Ectodermal cell (in vitro differentiated cells): ENCODE data around the gene MATCAP1.

ENCODE experiments used
- H3K27ac ChIP-seq: 2 replicates; pipeline ENCODE4 v1.7.0; 2013; ENCODE audit warnings: mild to moderate bottlenecking, low read depth, low read length; ENCODE audit not compliant: insufficient read depth, poor library complexity, severe bottlenecking
- H3K27me3 ChIP-seq: 2 replicates; pipeline ENCODE4 v1.7.0; 2013; ENCODE audit warnings: mild to moderate bottlenecking, low read length; ENCODE audit not compliant: insufficient read depth, control insufficient read depth, poor library complexity, severe bottlenecking
- H3K36me3 ChIP-seq: one replicate; pipeline ENCODE4 v1.7.0; 2013; ENCODE audit warnings: low read length; ENCODE audit not compliant: control insufficient read depth, insufficient read depth
- H3K4me1 ChIP-seq: one replicate; pipeline ENCODE4 v1.7.0; 2013; ENCODE audit warnings: low read length; ENCODE audit not compliant: control insufficient read depth, insufficient read depth
- H3K4me3 ChIP-seq: 2 replicates; pipeline ENCODE4 v1.7.0; 2013; ENCODE audit warnings: low read depth, low read length, control low read depth; ENCODE audit not compliant: insufficient read depth
- H3K9me3 ChIP-seq: 2 replicates; pipeline ENCODE4 v1.7.0; 2013; ENCODE audit warnings: mild to moderate bottlenecking, low read length, moderate library complexity; ENCODE audit not compliant: control insufficient read depth
- WGBS, 2 experiments: methylation state at CpG; one replicate each; pipeline ENCODE4 v1.1.7; 2013; ENCODE audit warnings: missing lambda C conversion rate in 2 of 2; 5-methylcytosine and 5-hydroxymethylcytosine counted together

Gene MATCAP1

GRCh38 chr16:67148221-67148620, 35.5 kb downstream of the MATCAP1 start:
- H3K4me3 ChIP-seq: no peak overlapping the region
- peaks cover 42% of the 10 kb centered on the region for H3K27me3 ChIP-seq
- no peaks in the 10 kb centered on the region for H3K4me1 ChIP-seq
- H3K9me3 ChIP-seq: no peaks in the 10 kb centered on the region
- H3K27ac ChIP-seq: no peak overlapping the region
- 92 to 97% methylated on average over 2 of the region's 2 CpGs for WGBS, 2 experiments
- H3K36me3 ChIP-seq: peaks cover 39% of the 10 kb centered on the region

DNA sequence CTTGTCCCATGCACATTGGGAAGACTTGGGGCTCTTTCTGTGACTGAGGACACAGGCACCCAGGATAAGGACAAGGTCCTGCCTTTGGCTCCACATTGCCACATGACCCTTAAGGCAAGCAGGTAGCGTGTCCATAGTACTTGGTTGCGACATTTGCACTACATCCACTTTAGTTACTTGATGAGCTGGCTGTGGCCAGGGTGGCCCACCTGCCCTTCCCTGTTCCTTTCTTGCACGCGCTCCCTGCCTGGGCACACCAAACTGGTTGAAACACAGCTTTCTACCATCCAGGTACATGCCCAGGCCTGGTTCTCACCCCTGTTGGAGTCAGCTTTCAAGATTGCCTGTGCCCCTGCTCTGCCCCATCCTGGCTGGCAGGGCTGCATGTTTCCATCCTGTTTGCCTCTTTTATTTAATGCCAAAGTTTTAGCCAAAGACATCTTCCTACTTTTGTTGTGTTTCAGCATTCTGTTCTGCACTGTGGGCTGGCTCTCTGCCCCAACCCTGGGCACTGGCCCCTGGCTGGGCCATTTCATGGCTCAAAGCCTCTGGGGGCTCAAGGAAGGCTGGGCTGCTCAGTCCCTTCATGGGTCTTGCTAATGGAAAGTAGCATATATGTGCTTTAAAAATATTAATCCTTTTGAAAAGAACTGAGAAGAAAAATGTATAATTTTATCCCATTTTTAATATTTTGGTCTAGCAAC, 36.2 kb downstream of the MATCAP1 start:
- H3K9me3 ChIP-seq: no peaks in the 10 kb centered on the region
- H3K36me3 ChIP-seq: peaks cover 44% of the 10 kb centered on the region
- H3K4me3 ChIP-seq: no peak overlapping the region
- H3K27me3 ChIP-seq: peaks cover 35% of the 10 kb centered on the region
- H3K27ac ChIP-seq: no peak overlapping the region
- H3K4me1 ChIP-seq: no peaks in the 10 kb centered on the region
- WGBS, 2 experiments: 96 to 98% methylated on average over 4 of the region's 4 CpGs

DNA sequence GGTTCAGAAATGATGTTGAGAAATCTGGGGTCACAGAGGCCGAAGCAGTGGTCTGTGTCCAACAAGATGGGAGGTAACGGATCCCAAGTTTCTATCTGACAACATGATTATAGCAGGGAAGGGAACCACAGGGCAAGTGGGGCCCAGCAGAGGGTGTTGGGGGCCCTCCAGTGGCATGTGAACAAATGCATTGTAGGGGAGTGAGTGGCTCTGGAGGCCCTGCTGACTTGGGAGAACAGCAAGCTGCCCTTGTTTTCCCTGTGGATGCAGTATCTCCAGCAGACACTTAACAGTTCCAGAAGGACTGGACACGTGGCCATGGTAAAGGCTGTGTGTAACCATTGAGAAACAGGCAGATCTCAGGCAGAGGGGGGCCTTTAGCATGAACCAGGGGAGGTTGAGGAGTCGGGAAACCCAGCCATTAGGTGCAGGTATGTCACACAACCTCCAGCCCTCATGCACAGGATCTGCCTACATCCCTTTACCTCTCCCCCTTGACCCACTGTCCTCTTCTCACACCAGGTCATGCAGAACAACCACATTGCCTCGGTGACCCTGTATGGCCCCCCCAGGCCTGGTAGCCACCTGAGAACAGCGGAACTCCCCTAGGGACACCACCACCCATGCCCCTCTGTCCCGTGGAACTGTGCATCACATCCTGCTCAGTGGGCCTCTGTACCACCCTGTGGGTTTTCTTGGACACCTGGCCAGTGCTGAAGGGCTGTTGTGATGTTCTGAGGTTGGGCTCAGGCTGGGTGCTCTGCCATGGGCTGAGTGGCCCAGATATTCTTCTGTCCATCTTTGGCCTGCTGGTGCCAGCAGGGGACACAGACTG, 37.0 kb downstream of the MATCAP1 start:
- Histone ChIP-seq H3K4me3 (no peak overlapping the region), H3K27ac (no peak overlapping the region), H3K36me3 (peaks cover 50% of the 10 kb centered on the region), H3K27me3 (peaks cover 27% of the 10 kb centered on the region), H3K9me3 (no peaks in the 10 kb centered on the region), H3K4me1 (no peaks in the 10 kb centered on the region)
- WGBS, 2 experiments: 91 to 92% methylated on average over 7 of the region's 7 CpGs

DNA sequence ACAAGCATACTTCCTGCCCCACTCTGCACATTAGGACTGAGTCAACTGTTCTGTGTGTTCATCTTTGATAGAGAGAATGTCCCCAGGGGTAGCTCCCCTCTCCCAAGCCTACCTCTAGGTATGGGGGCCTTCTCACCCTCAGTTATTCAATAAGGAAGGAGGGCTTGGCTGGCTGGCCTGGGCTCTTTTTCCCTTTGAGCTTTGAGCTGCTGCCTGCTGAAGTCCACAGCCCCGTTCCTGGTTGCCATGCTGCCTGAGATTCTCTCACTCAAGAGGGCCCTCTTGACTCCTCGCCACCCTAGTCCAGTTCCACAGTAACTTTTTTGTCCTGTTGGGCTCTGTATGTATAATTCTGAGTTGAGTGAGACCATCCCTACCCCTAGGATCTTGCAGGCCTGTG, 38.0 kb downstream of the MATCAP1 start:
- Histone ChIP-seq H3K4me3 (no peak overlapping the region), H3K9me3 (no peaks in the 10 kb centered on the region), H3K4me1 (no peaks in the 10 kb centered on the region), H3K27me3 (peaks cover 17% of the 10 kb centered on the region), H3K36me3 (peaks cover 60% of the 10 kb centered on the region), H3K27ac (no peak overlapping the region)
- WGBS, 2 experiments: 83 to 98% methylated on average over 2 of the region's 2 CpGs

GRCh38 chr16:67144943-67145342, 38.8 kb downstream of the MATCAP1 start:
- Histone ChIP-seq H3K9me3 (no peaks in the 10 kb centered on the region), H3K27ac (no peak overlapping the region), H3K36me3 (peaks cover 68% of the 10 kb centered on the region), H3K4me1 (no peaks in the 10 kb centered on the region), H3K27me3 (peaks cover 9% of the 10 kb centered on the region), H3K4me3 (no peak overlapping the region)
- WGBS, 2 experiments: 95 to 97% methylated on average over 2 of the region's 2 CpGs

DNA sequence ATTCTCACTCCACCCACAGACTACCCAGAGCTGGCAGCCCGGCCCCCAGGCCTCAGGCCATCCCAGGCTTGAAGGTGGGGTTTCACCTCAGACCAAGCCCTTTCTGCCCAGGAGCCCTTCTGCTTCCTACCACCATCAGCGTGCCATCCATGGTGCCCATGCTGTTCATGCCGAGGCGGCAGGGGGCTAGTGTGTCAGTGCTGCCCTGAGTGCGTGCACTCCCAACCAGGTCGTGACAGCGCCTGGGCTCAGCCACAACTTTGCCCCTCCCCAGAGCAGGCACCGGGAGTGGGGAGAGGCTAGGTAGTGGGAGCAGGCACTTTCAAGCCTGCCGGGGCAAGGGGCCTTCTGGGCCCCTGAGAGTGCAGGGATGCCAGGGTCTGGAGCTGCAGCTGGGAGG, 41.4 kb downstream of the MATCAP1 start:
- no peaks in the 10 kb centered on the region for H3K4me1 ChIP-seq
- no peak overlapping the region for H3K4me3 ChIP-seq
- H3K27ac ChIP-seq: no peak overlapping the region
- no peaks in the 10 kb centered on the region for H3K9me3 ChIP-seq
- H3K36me3 ChIP-seq: peaks cover 56% of the 10 kb centered on the region
- 94 to 95% methylated on average over 9 of the region's 9 CpGs for WGBS, 2 experiments
- no peaks in the 10 kb centered on the region for H3K27me3 ChIP-seq

GRCh38 chr16:67141391-67141790, 42.4 kb downstream of the MATCAP1 start:
- WGBS, 2 experiments: 97% methylated on average over 13 of the region's 13 CpGs
- peaks cover 50% of the 10 kb centered on the region for H3K36me3 ChIP-seq
- H3K27ac ChIP-seq: no peak overlapping the region
- H3K4me1 ChIP-seq: no peaks in the 10 kb centered on the region
- H3K4me3 ChIP-seq: no peak overlapping the region
- no peaks in the 10 kb centered on the region for H3K9me3 ChIP-seq
- H3K27me3 ChIP-seq: no peaks in the 10 kb centered on the region

- WGBS, 2 experiments: 78 to 90% methylated on average over 3 of the region's 3 CpGs
- Histone ChIP-seq H3K4me1 (no peaks in the 10 kb centered on the region), H3K27me3 (no peaks in the 10 kb centered on the region), H3K4me3 (no peak overlapping the region), H3K36me3 (peaks cover 34% of the 10 kb centered on the region), H3K9me3 (no peaks in the 10 kb centered on the region), H3K27ac (no peak overlapping the region)
Measured at GRCh38 chr16:67137605-67138004, 46.2 kb downstream of the MATCAP1 start.

DNA sequence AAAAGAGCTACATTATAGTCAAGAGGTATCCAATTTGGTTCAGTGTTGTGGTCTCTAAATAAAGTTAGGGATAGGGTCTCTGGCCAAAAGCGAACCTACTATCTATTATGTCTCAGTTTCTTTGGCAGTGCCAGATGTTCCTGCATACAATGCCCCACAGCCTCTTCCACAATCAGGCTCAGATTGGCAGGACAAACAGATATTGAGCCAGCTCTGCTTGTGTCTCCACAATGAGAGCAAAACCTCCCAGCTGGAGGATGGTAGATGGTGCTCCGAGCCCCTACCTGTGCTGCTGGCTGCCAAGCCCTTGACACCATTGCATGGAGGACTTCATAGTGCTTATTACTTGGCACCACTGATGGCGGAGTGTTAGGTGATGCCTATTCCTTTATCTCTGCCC, 54.3 kb downstream of the MATCAP1 start:
- 93 to 94% methylated on average over 3 of the region's 3 CpGs for WGBS, 2 experiments
- Histone ChIP-seq H3K9me3 (no peaks in the 10 kb centered on the region), H3K27me3 (no peaks in the 10 kb centered on the region), H3K4me1 (no peaks in the 10 kb centered on the region), H3K27ac (no peak overlapping the region), H3K4me3 (no peak overlapping the region), H3K36me3 (peaks cover 12% of the 10 kb centered on the region)

DNA sequence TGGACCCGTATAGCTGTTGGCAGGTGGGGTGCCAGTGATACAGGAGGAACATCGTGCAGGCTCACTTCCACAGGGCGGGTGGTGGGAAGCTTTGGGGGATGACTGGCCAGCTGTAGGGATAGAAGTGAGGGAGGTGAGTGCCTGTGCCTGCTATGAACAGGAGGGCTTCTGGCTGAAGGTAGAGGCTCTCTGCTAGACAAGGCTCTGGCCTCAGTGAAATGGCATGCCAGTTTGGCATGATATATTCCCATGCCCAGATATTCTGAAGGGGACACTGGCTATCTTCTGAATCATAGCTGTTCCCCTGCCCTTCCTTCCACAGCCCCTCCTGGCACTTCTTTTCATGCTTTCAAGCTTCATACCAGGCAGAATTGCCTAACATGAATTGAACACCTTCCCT, 54.9 kb downstream of the MATCAP1 start:
- Histone ChIP-seq H3K9me3 (no peaks in the 10 kb centered on the region), H3K4me3 (no peak overlapping the region), H3K36me3 (peaks cover 12% of the 10 kb centered on the region), H3K27ac (no peak overlapping the region), H3K4me1 (no peaks in the 10 kb centered on the region), H3K27me3 (no peaks in the 10 kb centered on the region)
- WGBS, 2 experiments: 91 to 94% methylated on average over 3 of the region's 3 CpGs
